Adipose tissue (tissue), 3 donors: ENCODE measurements around the gene ALMS1. TPM values are rescaled to one million over a fixed set of nuclear protein-coding genes. Genes with fewer than 3 reads are reported as not detected.
"Not testable (repeated sequence)": the region's sequence is repeated elsewhere in the genome, so short reads cannot be mapped to it uniquely, and the experiment has no call there.

Experiments used
- H3K27ac ChIP-seq: one replicate; pipeline ENCODE4 v1.5.1; 2013; ENCODE audit warnings: low read depth, low read length
- WGBS, 3 donors: extraction: QIAGEN DNeasy Blood & Tissue Kit; methylation state at CpG; one replicate each; pipeline ENCODE4 v1.1.7; 2013; 5-methylcytosine and 5-hydroxymethylcytosine counted together
- polyA plus RNA-seq, 3 donors: library from polyadenylated mRNA; stranded (reverse); fragments of 200-250 nt; gene quantifications; one replicate each; pipeline ENCODE4 v1.2.3, GENCODE V29; 2013
- donor health status: healthy with polysubstance abuse.
- donor health status: Bipolar disorder and iron deficiency.
- donor health status: healthy.

ALMS1 gene
- polyA plus RNA-seq, 3 donors, result 5.5 to 8.6 (median 5.6) TPM

DNA sequence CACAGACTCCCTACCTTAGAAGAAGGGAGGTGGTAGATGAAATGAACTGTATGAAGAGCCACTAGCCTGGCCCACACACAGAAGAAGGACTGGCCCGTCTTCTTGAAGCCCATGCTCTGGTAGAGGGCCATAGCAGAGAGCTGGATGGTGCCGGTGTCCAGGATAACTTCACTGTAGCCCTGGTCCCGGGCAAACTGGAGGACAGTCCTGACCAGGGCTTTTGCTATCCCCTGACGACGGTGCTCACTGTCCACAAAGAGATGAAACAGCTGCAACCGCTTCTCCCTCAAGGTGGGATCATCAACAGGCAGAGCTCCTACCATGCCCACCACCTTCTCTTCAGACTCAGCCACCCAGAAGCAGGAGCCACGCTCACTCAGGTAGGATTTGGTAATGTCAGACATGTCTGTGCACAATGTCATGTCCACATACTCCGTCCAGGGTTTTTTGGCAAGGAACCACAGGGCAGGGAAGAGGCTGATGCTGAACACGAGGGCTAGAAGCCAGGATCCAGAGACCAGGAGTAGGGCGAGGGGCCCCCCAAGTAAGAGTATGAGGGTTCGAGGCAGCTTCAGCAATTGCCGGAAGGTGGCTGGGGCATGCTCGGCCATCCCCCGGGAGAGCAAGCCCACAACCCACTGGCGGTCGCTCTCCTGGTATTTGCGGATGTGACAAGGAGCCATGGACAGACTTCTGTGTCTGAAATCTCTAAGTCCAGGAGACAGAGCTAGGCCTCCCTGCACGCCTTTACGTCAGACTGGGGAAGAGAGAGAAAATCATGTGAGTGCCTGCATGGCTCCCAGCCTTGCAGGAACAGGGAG is 255.5 kb downstream of the ALMS1 start:
- no peak overlapping the region for H3K27ac ChIP-seq
- 80 to 90% (median 86%) methylated on average over 19 of the region's 19 CpGs for WGBS, 3 donors

DNA sequence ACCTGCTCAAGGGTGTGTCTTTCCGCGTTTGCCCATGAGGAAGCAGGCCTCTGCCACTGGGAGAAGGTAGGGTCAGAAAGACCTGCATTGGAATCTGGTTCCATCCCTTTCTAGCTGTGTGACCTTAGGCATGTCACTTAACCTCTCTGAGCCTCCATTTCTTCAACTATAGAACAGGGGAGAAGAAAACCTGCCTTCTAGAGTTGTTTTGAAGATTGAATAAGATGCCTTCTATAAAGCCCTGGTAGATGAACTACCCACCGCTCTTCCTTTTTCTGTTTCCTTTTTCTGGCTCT is 256.1 kb downstream of the ALMS1 start:
- WGBS, 3 donors, result 78 to 89% (median 83%) methylated on average over 3 of the region's 3 CpGs
- H3K27ac ChIP-seq, result no peak overlapping the region

DNA sequence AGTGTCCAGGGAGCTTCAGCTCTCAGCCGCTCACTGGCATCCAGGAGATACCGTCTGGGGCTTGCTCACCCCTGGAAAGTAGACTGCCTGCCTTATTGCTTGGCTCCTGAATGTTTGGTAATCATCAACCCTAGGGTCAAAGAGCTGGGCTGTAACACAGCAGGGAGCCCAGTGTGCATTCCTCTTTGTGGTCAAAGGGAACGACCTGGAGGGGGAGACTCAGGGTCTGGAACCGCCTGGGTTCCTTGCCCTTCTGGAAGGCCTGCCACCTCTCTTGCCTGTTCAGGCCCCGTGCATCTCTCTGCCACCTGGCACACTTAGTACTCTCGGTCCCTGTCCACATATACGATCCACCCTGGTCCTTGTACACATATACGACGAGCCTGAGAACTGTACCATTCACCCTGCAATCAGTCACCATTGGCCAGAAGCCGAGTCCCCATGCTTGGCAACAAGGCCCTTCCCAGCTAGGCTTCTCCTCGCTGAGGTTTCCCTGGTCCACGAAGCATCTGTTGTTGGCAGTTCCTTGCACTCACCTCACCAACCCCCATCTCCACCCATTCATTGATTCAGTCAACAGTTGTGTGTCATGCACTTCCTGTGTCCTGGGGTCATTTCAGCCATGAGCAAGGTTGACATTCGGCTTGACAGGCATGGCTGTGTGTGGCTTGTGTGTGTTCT is 256.8 kb downstream of the ALMS1 start, which contains the start of gene NAT8:
Gene NAT8 (minus strand): TSS at position 85 of the 681 bp plus-strand sequence. CDS start 794 bp downstream, outside the sequence.
- 71 to 73% (median 73%) methylated on average over 12 to 13 of the region's 13 CpGs for WGBS, 3 donors
- no peak within 1 kb of the TSS for H3K27ac ChIP-seq

DNA sequence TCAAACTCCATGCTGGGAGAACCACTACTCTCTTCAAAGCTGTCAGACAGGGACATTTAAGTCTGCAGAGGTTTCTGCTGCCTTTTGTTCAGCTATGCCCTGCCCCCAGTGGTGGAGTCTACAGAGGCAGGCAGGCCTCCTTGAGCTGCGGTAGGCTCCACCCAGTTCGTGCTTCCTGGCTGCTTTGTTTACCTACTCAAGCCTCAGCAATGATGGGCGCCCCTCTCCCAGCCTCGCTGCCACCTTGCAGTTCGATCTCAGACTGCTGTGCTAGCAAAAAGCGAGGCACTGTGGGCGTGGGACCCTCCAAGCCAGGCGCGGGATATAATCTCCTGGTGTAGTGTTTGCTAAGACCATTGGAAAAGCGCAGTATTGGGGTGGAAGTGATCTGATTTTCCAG is 262.1 kb downstream of the ALMS1 start:
- 91 to 93% (median 92%) methylated on average over 10 of the region's 10 CpGs for WGBS, 3 donors
- not testable (repeated sequence) for H3K27ac ChIP-seq

DNA sequence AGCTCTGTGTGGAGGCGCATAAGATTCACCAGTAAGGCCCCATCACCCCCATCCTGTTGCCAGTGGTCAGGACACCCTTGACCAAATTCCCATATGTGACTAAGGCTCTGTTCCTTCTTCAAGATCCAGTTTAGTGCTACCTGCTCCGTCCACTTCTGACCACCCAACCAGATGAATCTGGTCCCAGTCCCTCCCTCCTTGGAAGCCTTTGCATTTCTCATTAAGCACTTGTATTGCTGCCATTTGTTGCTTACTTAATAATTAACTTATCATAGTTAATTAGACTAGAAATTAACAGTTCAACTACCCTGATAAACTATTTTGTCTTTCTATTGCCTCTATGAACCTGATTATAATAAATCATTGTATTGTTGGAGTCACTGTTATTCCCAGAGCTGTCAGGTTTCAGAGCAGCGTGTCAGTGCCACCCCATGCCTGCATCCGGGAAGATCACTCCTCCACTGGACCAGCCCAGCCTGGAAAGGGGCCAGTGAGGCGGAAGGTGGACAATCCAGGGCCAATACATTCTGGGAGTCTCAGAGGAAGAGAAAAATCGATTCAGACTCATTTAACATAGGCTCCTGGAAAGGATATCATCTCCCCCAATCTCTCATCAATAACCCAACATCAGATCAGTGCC is 266.1 kb downstream of the ALMS1 start:
- H3K27ac ChIP-seq, result no peak overlapping the region
- WGBS, 3 donors, result 65 to 74% (median 67%) methylated on average over 6 of the region's 6 CpGs

DNA sequence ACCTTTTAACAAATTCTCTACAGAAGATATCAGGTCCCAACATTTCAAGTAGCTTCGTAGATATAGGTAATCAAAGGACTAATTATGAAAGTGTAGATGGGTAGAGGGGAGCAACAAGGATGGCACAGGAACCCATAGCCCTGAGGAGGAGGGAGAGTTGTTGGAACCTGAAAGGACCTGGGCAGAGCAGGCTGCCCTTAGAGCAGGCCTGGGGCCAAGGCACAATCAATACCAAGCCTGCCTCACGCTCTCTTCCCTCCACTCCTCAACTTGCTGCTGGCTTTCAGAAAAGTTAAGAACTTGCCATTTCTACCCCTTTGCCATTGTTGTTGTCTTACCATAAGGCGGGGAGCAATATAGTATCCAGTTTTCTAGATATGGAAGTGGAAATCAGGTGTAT is 266.7 kb downstream of the ALMS1 start:
- WGBS, 3 donors, result 68 to 95% (median 92%) methylated on average over 3 of the region's 3 CpGs
- H3K27ac ChIP-seq, result no peak overlapping the region

DNA sequence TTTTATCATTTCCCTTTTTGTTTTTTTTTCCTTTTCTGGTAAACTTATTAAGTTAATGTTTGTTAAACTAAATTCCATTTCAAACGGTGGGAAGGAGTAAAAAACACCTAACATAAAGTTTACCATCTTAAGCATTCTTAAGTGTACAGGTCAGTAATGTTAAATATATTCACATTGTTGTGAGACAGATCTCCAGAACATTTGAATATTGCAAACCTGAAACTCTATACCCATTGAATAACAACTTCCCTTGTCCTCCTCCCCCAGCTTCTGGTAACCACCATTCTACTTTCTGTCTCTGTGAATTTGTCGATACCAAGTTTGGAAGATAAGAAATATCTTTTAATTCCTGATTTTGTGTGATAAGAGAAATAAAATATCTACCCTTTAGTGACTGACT is 268.5 kb downstream of the ALMS1 start:
- 53 to 80% (median 77%) methylated on average over 2 of the region's 2 CpGs for WGBS, 3 donors
- H3K27ac ChIP-seq, result no peak overlapping the region

Other genes with a start within 250 kb of the ALMS1 start
- gene NOTO, start 183.3 kb upstream of the ALMS1 start, polyA plus RNA-seq, result not detected
- 10 to 100 TPM; 11.5 to 19.1 (median 17.4) TPM for gene SMYD5, start 171.6 kb upstream of the ALMS1 start, polyA plus RNA-seq
- gene PRADC1, start 152.6 kb upstream of the ALMS1 start, polyA plus RNA-seq, result 10 to 100 TPM; 27.0 to 34.9 (median 34.3) TPM
- 100 to 1,000 TPM; 112 to 190 (median 184) TPM for gene CCT7, start 151.5 kb upstream of the ALMS1 start, polyA plus RNA-seq
- 1 to 10 TPM in 1 of 3 donors, under 1 TPM in 2; 0.45 to 1.5 (median 0.51) TPM for gene FBXO41, start 101.4 kb upstream of the ALMS1 start, polyA plus RNA-seq
- under 1 TPM in 2 of 3 donors, not detected in 1; 0.05 to 0.28 TPM for gene EGR4, start 92.3 kb upstream of the ALMS1 start, polyA plus RNA-seq